Middle frontal gyrus (tissue), 1 donor: ENCODE results near the gene SESTD1.
"Not testable (repeated sequence)": the region's sequence is repeated elsewhere in the genome, so short reads cannot be mapped to it uniquely, and the experiment has no call there.

Experiments
- DNase-seq: peaks from one replicate; pipeline ENCODE4 v3.0.0-alpha.2; 2015; ENCODE audit warnings: low spot score; ENCODE audit errors: extremely low spot score

SESTD1 gene

DNA sequence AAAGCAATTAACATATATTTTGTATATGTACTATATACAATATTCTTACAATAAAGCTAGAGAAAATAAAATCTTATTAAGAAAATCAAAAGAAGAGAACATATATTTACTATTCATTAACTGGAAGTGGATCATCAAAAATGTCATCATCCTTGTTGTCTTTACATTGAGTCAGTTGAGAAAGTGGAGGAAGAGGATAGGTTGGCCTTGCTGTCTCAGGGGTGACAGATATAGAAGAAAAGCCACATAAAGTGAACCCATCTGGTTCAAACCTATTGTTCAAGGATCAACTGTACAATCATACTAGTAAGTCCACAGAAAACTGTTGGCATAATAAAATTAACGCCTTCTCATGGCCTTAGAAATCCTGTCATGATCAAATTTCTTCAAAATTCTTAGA is 26.6 kb downstream of the SESTD1 start:
- no peak for DNase-seq

DNA sequence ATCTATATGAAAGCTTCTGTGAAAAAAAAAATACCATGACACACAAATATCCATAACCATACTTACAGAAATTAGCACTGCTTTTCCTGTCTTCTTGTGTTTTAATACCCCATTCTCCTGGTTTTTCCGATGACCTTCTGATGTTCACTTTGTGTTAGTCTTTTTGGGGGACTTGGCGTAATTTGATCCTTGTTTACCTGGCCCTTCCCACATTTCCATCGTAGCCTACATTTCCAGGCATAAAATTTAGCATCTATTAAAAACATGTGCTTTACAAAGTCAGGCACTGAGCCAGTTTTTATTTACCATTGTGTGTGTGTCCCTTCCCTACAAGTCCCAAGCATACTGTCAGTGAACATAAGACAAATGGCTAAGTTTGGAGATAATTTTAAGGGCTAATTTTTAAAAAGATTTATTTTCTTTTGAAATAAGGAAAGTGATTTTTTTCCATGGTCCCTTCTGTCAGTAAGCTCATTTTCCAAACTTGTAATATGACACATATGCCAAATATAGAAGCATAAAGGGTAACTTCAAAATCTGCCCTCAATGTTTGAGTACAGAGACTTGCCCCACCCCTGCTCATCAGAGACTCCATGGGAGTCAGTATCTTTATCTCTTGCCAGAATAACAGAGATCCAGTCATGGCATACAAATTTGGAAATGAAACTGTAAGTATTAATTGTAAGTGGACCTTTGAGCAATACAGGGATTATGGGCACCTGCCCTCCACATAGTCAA is 27.3 kb downstream of the SESTD1 start:
- DNase-seq: no peak

DNA sequence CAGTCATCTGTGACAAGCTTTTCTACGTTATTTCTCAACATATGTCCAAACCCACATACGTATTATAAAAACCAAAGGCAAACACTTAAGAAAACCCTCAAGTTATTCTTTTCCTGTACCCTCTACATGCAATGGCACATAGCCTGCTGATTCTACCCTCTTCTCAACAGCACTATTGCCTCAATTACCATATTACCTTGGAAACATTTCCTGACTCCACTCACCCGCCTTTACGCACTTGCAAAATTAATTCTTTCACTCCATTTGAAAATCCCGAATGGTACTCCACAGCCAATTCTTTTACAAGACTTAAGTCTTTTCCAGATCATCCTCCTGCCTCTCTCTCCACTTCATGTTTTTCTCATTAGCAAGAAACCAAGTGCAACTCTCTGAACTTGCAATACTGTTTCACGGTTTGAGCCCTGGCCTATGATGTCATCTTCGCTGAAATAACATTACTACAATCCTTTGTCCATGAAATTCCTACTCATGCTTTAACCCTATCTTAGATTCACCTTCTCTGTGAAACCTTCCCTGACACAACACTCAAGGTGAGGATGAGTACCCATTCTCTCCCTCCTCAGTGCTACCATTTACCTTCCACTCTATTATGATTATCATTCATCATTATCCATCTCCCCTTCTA is 29.0 kb downstream of the SESTD1 start:
- no peak for DNase-seq

DNA sequence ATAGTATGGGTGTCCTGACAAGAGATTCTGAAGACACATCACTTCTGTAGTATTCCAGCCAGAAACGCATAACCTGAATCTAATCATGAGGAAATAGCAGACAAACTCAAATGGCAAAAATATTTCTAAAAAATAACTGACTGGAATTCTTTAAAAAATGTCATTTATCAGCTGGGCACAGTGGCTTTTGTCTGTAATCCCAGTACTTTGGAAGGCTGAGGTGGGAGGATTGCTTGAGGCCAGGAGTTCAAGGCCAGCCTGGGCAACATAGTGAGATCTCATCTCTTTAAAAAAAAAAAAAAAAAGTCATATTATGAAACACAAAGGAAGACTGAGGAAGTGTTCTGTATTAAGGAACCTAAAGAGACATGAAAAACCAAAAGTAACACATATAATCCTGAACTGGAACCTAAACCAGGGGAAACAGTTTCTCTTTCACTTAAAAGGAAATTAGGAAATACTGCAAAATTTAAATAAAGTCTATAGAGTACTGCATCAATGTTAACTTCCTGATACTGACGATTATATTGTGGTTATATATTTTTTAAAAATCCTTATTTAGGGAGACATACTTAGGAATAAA is 29.9 kb downstream of the SESTD1 start:
- DNase-seq: no peak

GRCh38 chr2:179233626-179234430 is 30.8 kb downstream of the SESTD1 start:
- DNase-seq: no peak

GRCh38 chr2:179233083-179233490 is 31.5 kb downstream of the SESTD1 start:
- DNase-seq: no peak

GRCh38 chr2:179226961-179227259 is 37.7 kb downstream of the SESTD1 start:
- no peak for DNase-seq

DNA sequence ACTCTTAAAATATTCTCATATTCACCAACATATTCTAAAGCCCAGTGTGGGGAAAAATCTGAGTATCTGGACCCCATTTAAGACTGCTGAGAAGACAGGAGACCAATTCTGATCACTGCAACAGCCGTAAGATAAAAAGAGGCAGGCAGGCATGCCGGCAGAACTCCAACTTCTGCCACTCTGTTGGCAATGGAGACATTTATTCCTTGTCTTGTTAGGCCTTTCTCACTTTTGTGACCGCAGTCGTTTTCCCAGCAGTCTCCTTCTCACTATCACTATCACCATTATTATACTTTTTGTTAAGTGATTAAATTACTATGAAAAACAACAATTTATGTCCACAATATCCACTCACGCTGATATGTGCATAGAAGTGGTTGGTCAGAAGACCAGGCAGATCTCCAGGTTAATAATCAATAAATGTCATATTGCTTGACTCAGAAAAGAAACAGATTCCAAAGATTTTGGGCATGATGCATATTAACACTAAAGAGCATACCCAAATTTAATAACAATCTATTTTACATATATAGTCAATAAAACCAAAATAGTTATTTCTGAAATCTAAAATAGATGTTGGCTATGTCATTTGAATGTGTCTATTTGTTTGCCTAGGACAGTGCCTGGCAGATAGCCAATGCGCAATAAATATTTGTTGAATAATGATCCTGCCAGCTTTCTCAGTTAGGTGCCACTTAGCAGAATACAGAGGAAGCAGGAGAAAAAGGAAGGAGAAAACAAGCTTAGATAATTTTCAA is 38.2 kb downstream of the SESTD1 start:
- DNase-seq: no peak

DNA sequence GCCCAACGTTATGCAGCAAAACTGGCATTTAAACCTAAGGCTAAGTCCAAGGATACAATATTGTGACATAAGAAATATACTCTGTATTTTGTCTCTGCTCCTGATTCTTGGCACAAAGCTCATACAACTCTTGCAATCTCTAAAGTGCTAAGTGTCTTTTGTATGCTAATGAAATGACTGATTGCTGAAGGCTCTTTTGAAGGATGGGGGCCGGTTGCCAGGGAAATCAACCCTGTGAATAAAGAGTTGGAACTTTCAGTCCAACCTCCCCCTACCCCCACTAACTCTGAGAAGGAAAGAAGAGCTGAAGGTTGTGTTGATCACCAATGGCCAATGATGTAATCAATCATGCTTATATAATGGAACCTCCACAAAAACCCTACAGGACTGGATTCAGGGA is 40.3 kb downstream of the SESTD1 start:
- DNase-seq: no peak

DNA sequence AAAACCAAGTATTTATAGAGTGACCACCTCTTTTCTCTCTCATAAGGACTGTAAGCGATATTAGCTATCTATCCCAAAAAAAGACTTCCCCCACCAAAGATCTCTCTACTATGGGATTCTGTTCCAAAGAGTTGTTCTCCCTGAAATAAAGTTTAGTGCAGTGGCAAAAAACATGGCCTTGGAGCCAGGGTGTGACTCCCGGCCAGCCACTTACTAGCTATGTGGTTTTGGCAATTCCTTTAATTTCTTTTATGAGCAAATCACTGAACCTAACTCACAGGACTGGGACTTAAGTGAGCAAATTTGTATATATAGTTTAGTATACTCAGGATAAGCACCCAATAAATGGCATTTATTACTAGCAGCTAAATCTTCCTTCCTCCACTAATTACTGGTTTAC is 42.6 kb downstream of the SESTD1 start:
- no peak for DNase-seq

- DNase-seq: peak; percentile 57
These were observed 45.6 kb downstream of the SESTD1 start for GRCh38 chr2:179218848-179219594.

GRCh38 chr2:179214671-179215070 is 50.0 kb downstream of the SESTD1 start:
- not testable (repeated sequence) for DNase-seq

GRCh38 chr2:179211355-179211754 is 53.3 kb downstream of the SESTD1 start:
- no peak for DNase-seq

- not testable (repeated sequence) for DNase-seq
These were observed 56.4 kb downstream of the SESTD1 start for GRCh38 chr2:179208277-179208676.

DNA sequence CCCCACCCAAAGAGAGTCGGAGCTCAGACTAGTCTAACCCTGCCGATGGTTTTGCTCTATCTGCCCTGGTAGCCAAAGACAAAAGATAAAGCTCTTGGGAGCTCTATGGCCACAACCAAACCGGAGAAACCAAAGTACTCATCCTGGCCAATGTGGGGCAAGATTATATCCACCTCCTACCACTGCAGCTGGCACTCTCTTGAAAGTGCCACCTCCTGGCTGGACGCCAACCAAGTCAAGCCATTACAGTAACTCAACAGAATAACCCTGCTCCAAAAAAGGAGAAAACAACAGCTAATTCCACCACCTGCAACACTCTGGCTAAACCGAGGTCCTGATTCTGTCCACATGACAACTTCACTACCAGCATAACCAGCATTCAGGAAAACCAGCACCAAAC is 57.6 kb downstream of the SESTD1 start:
- no peak for DNase-seq

GRCh38 chr2:179201869-179202268 is 62.8 kb downstream of the SESTD1 start:
- no peak for DNase-seq

GRCh38 chr2:179195926-179196590 is 68.6 kb downstream of the SESTD1 start:
- not testable (repeated sequence) for DNase-seq

DNA sequence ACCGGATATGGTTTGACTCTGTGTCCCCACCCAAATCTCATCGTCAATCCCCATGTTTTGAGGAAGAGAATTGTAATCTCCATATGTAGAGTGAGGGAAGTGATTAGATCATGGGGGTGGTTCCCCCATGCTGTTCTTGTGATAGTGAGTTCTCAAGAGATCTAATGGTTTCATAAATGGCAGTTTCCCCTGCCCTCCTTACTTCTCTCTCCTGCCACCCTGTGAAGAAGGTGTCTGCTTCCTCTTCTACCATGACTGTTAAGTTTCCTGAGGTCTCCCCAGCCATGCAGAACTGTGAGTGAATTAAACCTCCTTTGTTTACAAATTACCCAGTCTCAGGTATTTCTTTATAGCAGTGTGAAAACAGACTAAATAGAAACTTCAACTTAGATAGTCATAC is 69.5 kb downstream of the SESTD1 start:
- no peak for DNase-seq

DNA sequence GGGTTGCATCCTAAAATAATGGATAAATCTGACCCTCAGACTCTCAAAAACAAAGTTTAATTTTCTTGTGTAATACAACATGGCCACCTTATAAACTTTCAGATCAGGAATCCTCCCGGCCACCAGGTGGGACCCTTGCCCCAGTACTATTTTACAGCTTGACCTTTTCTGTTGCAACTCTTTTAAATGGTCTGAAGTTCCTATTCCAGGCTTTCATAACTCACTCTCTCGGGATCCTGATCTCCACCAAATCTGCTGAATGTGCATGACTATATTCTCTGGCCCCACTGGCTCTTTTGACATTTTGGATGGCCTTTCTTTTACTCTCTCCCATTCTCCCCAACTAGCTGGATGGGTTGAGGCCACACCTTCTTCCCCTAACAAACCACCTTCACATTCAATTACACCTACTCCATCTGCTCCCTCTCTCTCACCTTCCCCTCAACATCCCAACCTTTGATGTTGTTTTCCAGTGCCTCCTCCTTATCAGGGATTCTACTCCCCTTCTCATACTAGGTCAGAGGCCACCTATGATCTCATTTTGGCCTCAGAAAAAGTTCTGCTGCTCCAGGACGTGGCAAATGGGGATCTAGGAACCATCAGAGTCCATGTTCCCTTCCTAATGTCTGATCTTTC is 70.8 kb downstream of the SESTD1 start:
- DNase-seq: no peak

GRCh38 chr2:179191110-179191509 is 73.5 kb downstream of the SESTD1 start:
- DNase-seq: no peak
